ENCODE data around the gene TEX36.

DNA sequence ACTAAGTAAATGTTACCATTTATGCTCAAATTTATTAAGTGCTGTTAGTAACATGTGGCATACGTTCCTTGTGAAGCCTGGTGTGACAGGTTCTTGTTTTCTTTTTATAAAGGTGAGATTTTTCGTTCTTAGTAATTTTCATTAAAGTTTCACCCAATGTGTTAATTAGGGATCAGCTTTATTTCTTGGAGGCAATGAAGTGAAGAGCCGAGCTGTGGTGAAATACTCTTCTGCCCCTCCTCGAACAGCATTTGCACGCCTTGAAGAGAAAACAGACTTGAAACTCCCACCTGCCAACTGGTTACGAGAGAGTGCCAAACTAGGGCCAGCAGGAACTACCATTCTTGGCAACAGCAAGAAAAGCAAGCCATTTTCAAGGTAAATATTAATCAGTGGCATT lies 38.1 kb upstream of the TEX36 start:
- TF ChIP-seq, protein P1, sequence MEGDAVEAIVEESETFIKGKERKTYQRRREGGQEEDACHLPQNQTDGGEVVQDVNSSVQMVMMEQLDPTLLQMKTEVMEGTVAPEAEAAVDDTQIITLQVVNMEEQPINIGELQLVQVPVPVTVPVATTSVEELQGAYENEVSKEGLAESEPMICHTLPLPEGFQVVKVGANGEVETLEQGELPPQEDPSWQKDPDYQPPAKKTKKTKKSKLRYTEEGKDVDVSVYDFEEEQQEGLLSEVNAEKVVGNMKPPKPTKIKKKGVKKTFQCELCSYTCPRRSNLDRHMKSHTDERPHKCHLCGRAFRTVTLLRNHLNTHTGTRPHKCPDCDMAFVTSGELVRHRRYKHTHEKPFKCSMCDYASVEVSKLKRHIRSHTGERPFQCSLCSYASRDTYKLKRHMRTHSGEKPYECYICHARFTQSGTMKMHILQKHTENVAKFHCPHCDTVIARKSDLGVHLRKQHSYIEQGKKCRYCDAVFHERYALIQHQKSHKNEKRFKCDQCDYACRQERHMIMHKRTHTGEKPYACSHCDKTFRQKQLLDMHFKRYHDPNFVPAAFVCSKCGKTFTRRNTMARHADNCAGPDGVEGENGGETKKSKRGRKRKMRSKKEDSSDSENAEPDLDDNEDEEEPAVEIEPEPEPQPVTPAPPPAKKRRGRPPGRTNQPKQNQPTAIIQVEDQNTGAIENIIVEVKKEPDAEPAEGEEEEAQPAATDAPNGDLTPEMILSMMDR (IDR thresholded peaks at IDR 0.05) = no peak
- TF ChIP-seq POLR2AphosphoS5 (IDR thresholded peaks at IDR 0.05) (no peak), EP300 (IDR thresholded peaks at IDR 0.05) (no peak), POLR2A (IDR thresholded peaks at IDR 0.05; ENCODE audit: low read depth) (no peak)

Measured in esophagus muscularis mucosa (tissue), 4 donors.